Endothelial cell of umbilical vein (primary cell): ENCODE measurements around the gene MBOAT1.

Experiments
- JUN ChIP-seq: IDR thresholded peaks from 2 replicates; pipeline ENCODE4 v1.6.1; 2011; ENCODE audit warnings: borderline replicate concordance, low read depth; ENCODE audit not compliant: insufficient read length, insufficient read depth
- TF ChIP-seq, protein P1 (sequence below), 2 donors: IDR thresholded peaks; 1 replicate in 1 of 2; 2 replicates in 1 of 2; pipeline ENCODE4 v1.5.1; 2011; ENCODE audit warnings: low read length in 2 of 2, mild to moderate bottlenecking in 2 of 2, moderate library complexity in 2 of 2, control low read depth in 1 of 2, inconsistent platforms in 1 of 2, low read depth in 1 of 2; ENCODE audit not compliant: insufficient read depth in 1 of 2; ENCODE audit errors: extremely low read depth in 1 of 2

DNA sequence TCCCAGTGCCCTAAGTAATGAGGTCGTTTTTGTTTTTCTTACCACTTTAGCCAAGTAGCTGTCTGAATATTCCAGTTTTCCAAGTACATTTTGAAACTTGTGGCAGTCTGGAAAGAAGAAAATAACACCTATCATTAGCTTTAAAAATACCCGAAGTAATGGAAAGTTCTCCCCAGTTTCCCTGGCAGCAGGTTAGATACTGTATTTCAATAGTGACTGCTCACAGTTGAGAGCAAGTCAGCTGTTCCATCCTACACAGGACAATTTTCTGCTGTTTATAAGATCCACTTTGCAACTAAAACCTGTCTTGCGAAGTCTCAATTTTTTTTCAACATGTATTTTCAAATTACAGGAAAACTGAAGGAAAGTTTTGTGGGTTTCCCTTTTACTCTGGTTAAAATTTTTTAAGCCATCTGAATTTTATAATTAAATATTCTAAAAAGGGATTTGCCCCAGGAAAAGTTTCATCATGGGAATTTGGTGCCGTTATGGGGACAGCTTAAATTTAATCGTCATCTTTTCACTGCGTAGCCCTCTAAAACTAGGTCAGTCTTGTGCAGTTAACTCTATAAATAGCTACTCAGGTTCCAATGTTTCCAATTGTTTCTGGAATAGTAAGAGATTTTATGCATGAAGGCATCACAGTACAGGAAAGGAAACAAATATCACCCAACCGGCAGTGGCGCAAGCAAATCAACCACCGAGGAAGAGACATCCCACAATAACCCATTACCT, 96.9 kb downstream of the MBOAT1 start:
- no peak for TF ChIP-seq JUN
- TF ChIP-seq, protein P1, sequence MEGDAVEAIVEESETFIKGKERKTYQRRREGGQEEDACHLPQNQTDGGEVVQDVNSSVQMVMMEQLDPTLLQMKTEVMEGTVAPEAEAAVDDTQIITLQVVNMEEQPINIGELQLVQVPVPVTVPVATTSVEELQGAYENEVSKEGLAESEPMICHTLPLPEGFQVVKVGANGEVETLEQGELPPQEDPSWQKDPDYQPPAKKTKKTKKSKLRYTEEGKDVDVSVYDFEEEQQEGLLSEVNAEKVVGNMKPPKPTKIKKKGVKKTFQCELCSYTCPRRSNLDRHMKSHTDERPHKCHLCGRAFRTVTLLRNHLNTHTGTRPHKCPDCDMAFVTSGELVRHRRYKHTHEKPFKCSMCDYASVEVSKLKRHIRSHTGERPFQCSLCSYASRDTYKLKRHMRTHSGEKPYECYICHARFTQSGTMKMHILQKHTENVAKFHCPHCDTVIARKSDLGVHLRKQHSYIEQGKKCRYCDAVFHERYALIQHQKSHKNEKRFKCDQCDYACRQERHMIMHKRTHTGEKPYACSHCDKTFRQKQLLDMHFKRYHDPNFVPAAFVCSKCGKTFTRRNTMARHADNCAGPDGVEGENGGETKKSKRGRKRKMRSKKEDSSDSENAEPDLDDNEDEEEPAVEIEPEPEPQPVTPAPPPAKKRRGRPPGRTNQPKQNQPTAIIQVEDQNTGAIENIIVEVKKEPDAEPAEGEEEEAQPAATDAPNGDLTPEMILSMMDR (IDR thresholded peaks at IDR 0.05; ENCODE audit: extremely low read depth in 1 of 2, insufficient read depth in 1 of 2, low read depth in 1 of 2, low read length in 2 of 2) = no peak
